ENCODE results near the gene SRF.

The SRF gene

GRCh38 chr6:43141644-43142043 lies 29.4 kb upstream of the SRF start:
- TF ChIP-seq, protein P1, sequence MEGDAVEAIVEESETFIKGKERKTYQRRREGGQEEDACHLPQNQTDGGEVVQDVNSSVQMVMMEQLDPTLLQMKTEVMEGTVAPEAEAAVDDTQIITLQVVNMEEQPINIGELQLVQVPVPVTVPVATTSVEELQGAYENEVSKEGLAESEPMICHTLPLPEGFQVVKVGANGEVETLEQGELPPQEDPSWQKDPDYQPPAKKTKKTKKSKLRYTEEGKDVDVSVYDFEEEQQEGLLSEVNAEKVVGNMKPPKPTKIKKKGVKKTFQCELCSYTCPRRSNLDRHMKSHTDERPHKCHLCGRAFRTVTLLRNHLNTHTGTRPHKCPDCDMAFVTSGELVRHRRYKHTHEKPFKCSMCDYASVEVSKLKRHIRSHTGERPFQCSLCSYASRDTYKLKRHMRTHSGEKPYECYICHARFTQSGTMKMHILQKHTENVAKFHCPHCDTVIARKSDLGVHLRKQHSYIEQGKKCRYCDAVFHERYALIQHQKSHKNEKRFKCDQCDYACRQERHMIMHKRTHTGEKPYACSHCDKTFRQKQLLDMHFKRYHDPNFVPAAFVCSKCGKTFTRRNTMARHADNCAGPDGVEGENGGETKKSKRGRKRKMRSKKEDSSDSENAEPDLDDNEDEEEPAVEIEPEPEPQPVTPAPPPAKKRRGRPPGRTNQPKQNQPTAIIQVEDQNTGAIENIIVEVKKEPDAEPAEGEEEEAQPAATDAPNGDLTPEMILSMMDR (IDR thresholded peaks at IDR 0.05; ENCODE audit: insufficient read depth, missing control alignments) = no peak
- no peak for DNase-seq (ENCODE audit: insufficient read length, low spot score)
- no peak for FAIRE-seq

GRCh38 chr6:43142101-43142500 lies 29.0 kb upstream of the SRF start:
- DNase-seq (ENCODE audit: insufficient read length, low spot score) (no peak), FAIRE-seq (no peak)
- TF ChIP-seq, protein P1 (IDR thresholded peaks at IDR 0.05; ENCODE audit: insufficient read depth, missing control alignments) = no peak

DNA sequence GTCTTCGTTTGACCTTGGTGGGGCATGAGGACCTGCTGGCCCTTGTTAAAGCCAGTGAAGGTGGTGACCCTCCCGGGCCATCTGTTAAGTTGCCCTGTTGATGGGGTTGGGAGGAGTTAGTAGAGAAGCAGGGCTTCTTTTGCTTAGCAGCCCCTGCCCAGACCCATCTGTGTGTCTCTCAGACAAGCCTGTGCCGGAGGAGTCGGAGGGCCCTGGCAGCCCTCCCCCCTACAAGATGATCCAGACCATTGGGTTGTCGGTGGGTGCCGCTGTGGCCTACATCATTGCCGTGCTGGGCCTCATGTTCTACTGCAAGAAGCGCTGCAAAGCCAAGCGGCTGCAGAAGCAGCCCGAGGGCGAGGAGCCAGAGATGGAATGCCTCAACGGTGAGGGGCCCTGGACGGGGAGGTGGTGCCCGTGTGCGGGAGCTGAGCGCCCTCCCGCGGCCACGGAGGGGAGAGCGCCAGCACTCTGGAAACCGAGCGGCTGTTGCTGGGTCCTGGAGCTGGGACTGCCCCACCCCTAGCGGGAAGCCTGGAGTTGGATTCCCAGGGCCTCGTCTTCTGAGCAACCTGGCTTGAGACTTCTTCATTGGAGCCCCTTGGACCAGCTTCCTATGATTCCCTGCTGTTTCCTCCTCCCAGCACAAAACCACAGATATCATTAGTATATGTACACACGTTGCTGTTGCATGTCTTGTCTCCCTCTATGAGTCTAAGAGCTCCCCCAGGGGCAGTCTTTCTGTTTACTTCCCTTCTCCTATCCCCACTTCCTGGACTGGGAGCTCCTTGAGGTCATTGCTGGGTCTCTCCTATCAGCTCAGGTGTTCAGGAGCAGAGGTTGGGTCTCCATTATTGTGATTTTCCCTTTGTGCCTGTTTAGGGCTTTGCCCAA lies 27.6 kb upstream of the SRF start:
- TF ChIP-seq, protein P1 (IDR thresholded peaks at IDR 0.05; ENCODE audit: insufficient read depth, missing control alignments) = peak; percentile 87
- DNase-seq (ENCODE audit: insufficient read length, low spot score) = peak; percentile 95
- no peak for FAIRE-seq

DNA sequence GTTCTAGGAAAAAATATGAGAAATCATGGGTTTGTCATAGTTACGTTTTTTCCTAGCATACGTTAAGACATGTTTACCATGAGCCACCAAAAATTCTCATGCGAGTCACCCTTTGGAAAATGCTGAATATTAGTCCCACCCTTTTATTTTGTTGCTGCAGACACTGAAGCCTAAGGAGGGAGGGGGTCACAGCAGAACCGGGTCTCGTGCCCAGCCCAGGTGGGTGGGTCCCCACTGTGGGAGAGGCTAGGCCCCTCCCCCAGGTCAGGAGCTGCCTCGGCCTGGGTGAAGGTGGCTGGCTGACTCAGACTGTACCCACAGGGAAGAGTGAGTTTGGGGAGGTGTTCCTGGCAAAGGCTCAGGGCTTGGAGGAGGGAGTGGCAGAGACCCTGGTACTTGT lies 26.2 kb upstream of the SRF start:
- FAIRE-seq = no peak
- TF ChIP-seq, protein P1 (IDR thresholded peaks at IDR 0.05; ENCODE audit: insufficient read depth, missing control alignments) = no peak
- DNase-seq (ENCODE audit: insufficient read length, low spot score) = no peak

GRCh38 chr6:43146261-43146660 lies 24.8 kb upstream of the SRF start:
- TF ChIP-seq, protein P1 (IDR thresholded peaks at IDR 0.05; ENCODE audit: insufficient read depth, missing control alignments) = no peak
- DNase-seq (ENCODE audit: insufficient read length, low spot score) = no peak
- FAIRE-seq = no peak

- no peak for FAIRE-seq
- TF ChIP-seq, protein P1 (IDR thresholded peaks at IDR 0.05; ENCODE audit: insufficient read depth, missing control alignments) = no peak
- peak; percentile 2 for DNase-seq (ENCODE audit: insufficient read length, low spot score)
Measured at GRCh38 chr6:43146709-43147688, 24.1 kb upstream of the SRF start.
